Stimulated activated naive CD8-positive, alpha-beta T cell treated with anti-CD3 and anti-CD28 coated beads, Interleukin-15, amount 100 ng/mL, for 72 hours (primary cell): ENCODE data around the gene GPATCH1.

Experiments used
- ATAC-seq: fragments of 150-1000 bp; cut with Tn5 transposase; 2 replicates; pipeline ENCODE4 v1.10.0; 2021; ENCODE audit warnings: mild to moderate bottlenecking, moderate library complexity
- DNase-seq, 2 donors: peaks; one replicate each; pipeline ENCODE4 v3.0.0; 2021 to 2022
- H3K27ac Mint-ChIP-seq, 2 donors: one replicate each; pipeline ENCODE4 v1.8.0; 2022; ENCODE audit warnings: mild to moderate bottlenecking in 2 of 2, mixed read lengths in 2 of 2, moderate library complexity in 2 of 2
- H3K27me3 Mint-ChIP-seq: one replicate; pipeline ENCODE4 v1.8.0; 2022; ENCODE audit warnings: mixed read lengths
- H3K4me1 Mint-ChIP-seq: one replicate; pipeline ENCODE4 v1.8.0; 2022; ENCODE audit warnings: mild to moderate bottlenecking, mixed read lengths
- H3K4me3 Mint-ChIP-seq, 2 donors: one replicate each; pipeline ENCODE4 v1.8.0; 2022; ENCODE audit warnings: mild to moderate bottlenecking in 2 of 2, mixed read lengths in 2 of 2, moderate library complexity in 1 of 2
- H3K9me3 Mint-ChIP-seq, 2 donors: one replicate each; pipeline ENCODE4 v1.8.0; 2022; ENCODE audit warnings: mixed read lengths in 2 of 2

GPATCH1 gene

GRCh38 chr19:33177417-33177979 lies 96.5 kb downstream of the GPATCH1 start:
- H3K27ac Mint-ChIP-seq, result peak overlapping the region in 1 of 2 donors; percentile 100
- ATAC-seq (peak; percentile 51), DNase-seq (no peak)
- H3K27me3 Mint-ChIP-seq, result no peaks in the 10 kb centered on the region
- peak overlapping the region; percentile 98 to 99 for H3K4me3 Mint-ChIP-seq
- peaks cover 0 to 4% of the 10 kb centered on the region in 2 donors for H3K9me3 Mint-ChIP-seq
- peaks cover 53% of the 10 kb centered on the region for H3K4me1 Mint-ChIP-seq
